ENCODE data around the gene LSM14A. TPM values are rescaled to one million over a fixed set of nuclear protein-coding genes. Genes with fewer than 3 reads are reported as not detected.
"Not testable (repeated sequence)": the region's sequence is repeated elsewhere in the genome, so short reads cannot be mapped to it uniquely, and the experiment has no call there.

LSM14A gene
- total RNA-seq, 1 donor = 191 TPM

DNA sequence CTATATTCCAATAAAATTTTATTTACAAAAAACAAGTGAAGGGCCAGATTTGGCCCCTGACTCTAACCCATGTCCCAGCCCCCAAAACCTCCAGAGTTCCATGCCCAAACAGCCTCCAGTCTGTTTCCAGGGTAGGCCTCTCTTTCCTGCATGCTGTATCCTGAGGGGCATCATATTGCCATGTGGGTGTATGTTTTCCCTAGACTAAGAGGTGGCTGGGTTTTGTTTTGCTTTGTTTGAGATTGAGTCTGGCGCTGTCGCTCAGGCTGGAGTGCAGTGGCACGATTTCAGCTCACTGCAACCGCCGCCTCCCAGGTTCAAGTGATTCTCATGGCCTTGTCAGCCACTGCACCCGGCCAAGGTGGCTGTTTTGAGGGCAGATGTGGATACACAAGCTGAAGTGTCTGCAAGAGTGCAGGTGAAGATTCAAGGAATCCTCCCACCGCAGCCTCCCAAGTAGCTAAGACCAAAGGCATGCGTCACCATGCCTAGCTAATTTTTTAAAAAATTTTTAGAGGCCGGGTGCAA lies 23.6 kb upstream of the LSM14A start:
- Histone ChIP-seq H3K27me3 (ENCODE audit: insufficient read depth, low read length) (no peaks in the 10 kb centered on the region), H3K4me3 (ENCODE audit: low read length) (no peak overlapping the region), H3K4me1 (ENCODE audit: insufficient read depth, low read length) (no peaks in the 10 kb centered on the region), H3K9me3 (ENCODE audit: low read depth, low read length) (no peaks in the 10 kb centered on the region)

DNA sequence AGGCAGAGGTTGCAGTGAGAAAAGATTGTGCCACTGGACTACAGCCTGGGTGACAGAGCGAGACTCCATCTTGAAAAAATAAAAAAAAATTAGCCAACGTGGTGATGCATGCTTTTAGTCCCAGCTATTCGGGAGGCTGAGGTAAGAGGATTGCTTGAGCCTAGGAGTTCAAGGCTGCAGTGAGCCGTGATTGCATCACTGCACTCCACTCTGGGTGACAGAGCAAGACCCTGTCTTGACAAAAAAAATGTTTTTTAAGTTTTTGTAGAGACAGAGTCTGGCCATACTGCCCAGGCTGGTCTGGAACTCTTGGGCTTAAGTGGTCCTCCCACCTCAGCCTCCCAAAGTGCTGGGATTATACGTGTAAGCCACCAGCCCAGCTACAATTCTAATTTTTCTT lies 22.4 kb upstream of the LSM14A start:
- no peaks in the 10 kb centered on the region for H3K9me3 ChIP-seq (ENCODE audit: low read depth, low read length)
- H3K4me3 ChIP-seq (ENCODE audit: low read length) = no peak overlapping the region
- no peaks in the 10 kb centered on the region for H3K27me3 ChIP-seq (ENCODE audit: insufficient read depth, low read length)
- no peaks in the 10 kb centered on the region for H3K4me1 ChIP-seq (ENCODE audit: insufficient read depth, low read length)

DNA sequence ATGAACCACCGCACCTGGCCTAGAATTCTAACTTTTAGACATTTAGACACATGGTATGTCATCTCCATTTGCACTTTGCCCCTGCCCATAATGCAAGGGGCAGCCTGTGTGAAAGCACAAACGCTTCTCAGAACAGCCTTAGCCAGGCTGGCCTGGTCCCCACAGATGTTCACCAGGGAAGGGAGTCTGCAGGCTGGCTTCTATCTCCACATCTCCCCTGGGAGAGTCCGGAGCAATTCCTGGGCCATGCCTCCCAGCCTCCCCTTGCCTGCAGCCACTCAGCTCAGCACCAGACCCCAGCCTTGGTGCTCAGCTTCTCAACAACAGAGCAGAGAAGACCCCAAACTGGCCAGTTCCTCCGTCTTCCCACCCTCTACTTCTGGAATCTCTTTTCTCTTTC lies 21.7 kb upstream of the LSM14A start:
- Histone ChIP-seq H3K4me1 (ENCODE audit: insufficient read depth, low read length) (no peaks in the 10 kb centered on the region), H3K27me3 (ENCODE audit: insufficient read depth, low read length) (no peaks in the 10 kb centered on the region), H3K4me3 (ENCODE audit: low read length) (no peak overlapping the region), H3K9me3 (ENCODE audit: low read depth, low read length) (no peaks in the 10 kb centered on the region)

DNA sequence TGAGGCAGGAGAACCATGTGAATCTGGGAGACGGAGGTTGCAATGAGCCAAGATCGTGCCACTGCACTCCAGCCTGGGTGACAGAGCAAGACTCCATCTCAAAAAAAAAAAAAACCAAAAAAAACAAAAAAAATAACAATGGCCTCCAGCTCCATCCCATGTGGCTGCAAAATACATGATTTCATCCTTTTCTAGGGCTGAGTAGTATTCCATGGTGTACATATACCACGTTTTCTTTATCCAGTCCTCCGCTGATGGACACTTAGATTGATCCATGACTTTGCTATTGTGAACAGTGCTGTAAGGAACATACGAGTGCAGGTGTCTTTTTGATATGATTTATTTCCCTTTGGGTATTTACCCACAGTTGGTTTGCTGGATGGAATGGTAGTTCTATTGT lies 20.9 kb upstream of the LSM14A start:
- Histone ChIP-seq H3K27me3 (ENCODE audit: insufficient read depth, low read length) (no peaks in the 10 kb centered on the region), H3K4me1 (ENCODE audit: insufficient read depth, low read length) (no peaks in the 10 kb centered on the region), H3K9me3 (ENCODE audit: low read depth, low read length) (no peaks in the 10 kb centered on the region), H3K4me3 (ENCODE audit: low read length) (no peak overlapping the region)

DNA sequence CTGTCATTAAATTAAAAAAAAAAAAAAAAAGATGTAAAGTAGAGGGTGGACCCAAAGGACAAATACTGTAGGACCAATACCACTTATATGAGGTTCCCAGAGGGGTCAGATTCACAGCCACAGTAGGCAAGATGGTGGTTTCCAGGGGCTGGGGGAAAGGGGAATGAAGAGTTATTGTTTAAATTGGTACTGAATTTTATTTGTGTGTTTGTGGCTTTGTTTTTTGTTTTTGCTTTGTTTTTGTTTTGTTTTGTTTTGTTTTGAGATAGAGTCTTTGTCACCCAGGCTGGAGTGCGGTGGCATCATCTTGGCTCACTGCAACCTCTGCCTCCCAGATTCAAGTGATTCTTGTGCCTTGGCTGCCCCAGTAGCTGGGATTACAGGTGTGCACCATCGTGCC lies 17.9 kb upstream of the LSM14A start:
- Histone ChIP-seq H3K4me3 (ENCODE audit: low read length) (no peak overlapping the region), H3K27me3 (ENCODE audit: insufficient read depth, low read length) (no peaks in the 10 kb centered on the region), H3K4me1 (ENCODE audit: insufficient read depth, low read length) (no peaks in the 10 kb centered on the region), H3K9me3 (ENCODE audit: low read depth, low read length) (no peaks in the 10 kb centered on the region)

DNA sequence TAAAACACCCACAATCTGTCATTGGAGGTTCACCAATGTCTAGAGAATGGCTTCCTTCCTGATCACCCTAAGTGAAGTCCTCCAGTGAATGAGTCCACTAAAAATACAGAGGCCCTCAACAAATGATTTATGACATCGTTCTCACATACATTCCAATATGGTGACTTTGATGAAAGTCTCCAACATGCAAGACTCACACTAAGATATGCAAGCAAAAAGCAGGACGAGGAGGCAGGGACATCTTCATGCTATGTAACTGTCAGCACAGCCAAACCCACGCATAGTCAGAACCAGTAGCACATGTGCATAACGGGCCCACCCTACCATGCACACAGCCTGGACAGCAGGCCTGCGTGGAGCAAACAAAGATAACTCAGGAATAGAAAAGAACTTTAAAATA lies 16.6 kb upstream of the LSM14A start:
- no peaks in the 10 kb centered on the region for H3K4me1 ChIP-seq (ENCODE audit: insufficient read depth, low read length)
- no peaks in the 10 kb centered on the region for H3K9me3 ChIP-seq (ENCODE audit: low read depth, low read length)
- no peak overlapping the region for H3K4me3 ChIP-seq (ENCODE audit: low read length)
- H3K27me3 ChIP-seq (ENCODE audit: insufficient read depth, low read length) = no peaks in the 10 kb centered on the region

DNA sequence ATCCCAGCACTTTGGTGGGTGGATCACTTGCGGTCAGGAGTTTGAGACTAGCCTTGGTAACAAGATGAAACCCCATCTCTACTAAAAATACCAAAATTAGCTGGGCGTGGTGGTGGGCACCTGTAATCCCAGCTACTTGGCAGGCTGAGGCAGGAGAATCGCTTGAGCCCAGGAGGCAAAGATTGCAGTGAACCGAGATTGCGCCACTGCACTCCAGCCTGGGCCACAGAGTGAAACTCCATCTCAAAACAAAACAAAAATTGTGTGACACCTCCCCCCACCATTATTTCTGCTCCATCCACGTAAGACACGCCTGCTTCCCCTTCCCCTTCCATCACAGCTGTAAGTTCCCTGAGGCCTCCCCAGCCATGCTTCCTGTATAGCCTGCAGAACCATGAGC lies 13.3 kb upstream of the LSM14A start:
- H3K9me3 ChIP-seq (ENCODE audit: low read depth, low read length); H3K27me3 ChIP-seq (ENCODE audit: insufficient read depth, low read length); H3K4me3 ChIP-seq (ENCODE audit: low read length); H3K4me1 ChIP-seq (ENCODE audit: insufficient read depth, low read length): not testable (repeated sequence)

DNA sequence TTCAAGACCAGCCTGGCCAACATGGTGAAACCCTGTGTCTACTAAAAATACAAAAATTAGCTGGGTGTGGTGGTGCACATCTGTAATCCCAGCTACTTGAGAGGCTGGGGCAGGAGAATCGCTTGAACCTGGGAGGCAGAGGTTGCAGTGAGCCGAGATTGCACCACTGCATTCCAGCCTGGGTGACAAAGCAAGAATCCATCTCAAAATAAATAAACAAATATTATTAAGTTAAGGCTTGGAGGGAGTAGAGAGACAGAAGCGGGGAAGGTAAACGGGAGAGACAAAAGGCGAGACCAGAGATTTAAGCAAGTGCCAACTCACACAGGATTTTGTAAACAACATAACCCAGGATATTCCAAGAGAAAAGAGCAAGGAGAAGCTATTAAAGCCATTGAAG lies 12.8 kb upstream of the LSM14A start:
- H3K9me3 ChIP-seq (ENCODE audit: low read depth, low read length) = not testable (repeated sequence)

DNA sequence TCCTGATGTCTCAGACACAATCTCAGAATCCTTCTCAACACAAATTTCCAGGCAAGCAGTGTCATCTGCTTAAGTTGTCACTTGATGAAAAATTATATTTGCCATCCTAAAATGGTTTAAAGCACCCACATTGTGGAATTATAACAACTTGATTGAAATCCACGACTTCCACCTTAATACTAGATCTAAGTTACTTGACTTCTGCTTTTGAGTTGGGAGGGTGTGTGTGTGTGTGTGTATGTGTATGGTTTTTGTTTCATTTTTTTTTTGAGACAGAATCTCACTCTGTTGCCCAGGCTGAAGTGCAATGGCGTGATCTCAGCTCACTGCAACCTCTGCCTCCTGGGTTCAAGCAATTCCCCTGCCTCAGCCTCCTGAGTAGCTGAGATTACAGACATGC lies 10.4 kb upstream of the LSM14A start:
- not testable (repeated sequence) for H3K4me1 ChIP-seq (ENCODE audit: insufficient read depth, low read length); H3K27me3 ChIP-seq (ENCODE audit: insufficient read depth, low read length)

More for the DNA sequence above, 12.8 kb upstream of the LSM14A start:
- not testable (repeated sequence) for H3K27me3 ChIP-seq (ENCODE audit: insufficient read depth, low read length); H3K4me3 ChIP-seq (ENCODE audit: low read length); H3K4me1 ChIP-seq (ENCODE audit: insufficient read depth, low read length)

DNA sequence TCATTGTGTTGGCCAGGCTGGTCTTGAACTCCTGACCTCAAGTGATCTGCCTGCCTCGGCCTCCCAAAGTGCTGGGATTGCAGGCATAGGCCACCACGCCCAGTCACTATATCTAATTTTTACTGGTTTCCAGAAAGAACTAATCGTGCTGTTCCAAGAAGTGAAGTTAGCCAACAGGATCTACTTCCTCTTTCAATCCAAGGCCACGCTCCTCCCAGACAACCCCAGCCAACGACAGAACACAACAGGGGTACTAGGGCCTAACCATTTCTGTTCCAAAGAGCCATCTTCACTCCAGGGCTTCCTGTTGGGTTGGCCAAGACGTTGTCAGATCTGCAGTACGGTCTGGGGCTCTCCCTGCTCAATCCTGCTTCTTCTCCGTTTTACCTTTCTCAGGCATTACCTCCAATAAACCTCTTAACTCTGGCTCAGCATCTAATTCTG lies 7.0 kb upstream of the LSM14A start:
- Histone ChIP-seq H3K9me3 (ENCODE audit: low read depth, low read length) (no peaks in the 10 kb centered on the region), H3K27me3 (ENCODE audit: insufficient read depth, low read length) (no peaks in the 10 kb centered on the region), H3K4me3 (ENCODE audit: low read length) (no peak overlapping the region), H3K4me1 (ENCODE audit: insufficient read depth, low read length) (no peaks in the 10 kb centered on the region)

More for the DNA sequence above, 10.4 kb upstream of the LSM14A start:
- H3K9me3 ChIP-seq (ENCODE audit: low read depth, low read length); H3K4me3 ChIP-seq (ENCODE audit: low read length): not testable (repeated sequence)

DNA sequence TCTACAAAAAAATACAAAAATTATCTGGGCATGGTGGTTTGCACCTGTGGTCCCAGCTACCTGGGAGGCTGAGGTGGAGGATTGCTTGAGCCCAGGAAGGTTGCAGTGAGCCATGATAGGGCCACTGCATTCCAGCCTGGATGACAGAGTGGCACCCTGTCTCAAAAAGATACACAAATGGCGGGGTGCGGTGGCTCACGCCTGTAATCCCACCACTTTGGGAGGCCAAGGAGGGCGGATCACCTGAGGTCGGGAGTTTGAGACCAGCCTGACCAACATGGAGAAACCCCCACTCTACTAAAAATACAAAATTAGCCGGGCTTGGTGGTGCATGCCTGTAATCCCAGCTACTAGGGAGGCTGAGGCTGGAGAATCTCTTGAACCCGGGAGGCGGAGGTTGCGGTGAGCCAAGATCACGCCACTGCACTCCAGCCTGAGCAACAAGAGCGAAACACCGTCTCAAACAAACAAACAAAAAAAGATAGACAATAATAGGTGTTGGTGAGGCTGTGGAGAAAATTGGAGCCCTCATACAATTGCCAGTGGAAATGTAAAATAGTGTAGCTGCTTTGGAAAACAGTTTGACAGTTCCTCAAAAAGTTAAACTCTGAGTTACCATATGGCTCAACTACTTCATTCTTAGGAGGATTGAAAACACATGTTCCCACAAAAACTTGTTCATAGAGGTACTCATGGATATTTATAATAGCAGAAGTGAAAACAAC lies 2.7 kb upstream of the LSM14A start:
- not testable (repeated sequence) for H3K27me3 ChIP-seq (ENCODE audit: insufficient read depth, low read length); H3K9me3 ChIP-seq (ENCODE audit: low read depth, low read length); H3K4me3 ChIP-seq (ENCODE audit: low read length)
- H3K4me1 ChIP-seq (ENCODE audit: insufficient read depth, low read length) = peaks cover 25% of the 10 kb centered on the region

DNA sequence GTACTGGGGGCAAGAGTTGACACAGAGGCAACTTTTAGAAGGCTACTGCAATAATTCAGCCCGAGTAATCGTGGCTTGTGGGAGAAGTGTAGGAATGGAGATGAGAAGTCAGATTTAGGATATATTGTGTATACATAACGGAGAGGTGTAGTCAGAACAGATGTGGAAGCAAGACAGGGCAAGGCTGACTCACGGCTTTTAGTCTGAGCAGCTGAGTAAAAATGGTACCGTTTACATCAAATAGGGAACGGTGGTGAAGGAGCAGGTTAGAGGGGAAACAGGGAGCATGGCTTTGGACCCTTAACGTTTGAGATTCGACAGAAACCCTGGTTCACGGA lies 796 bp upstream of the LSM14A start:
- peaks cover 36% of the 10 kb centered on the region for H3K4me1 ChIP-seq (ENCODE audit: insufficient read depth, low read length)
- no peaks in the 10 kb centered on the region for H3K27me3 ChIP-seq (ENCODE audit: insufficient read depth, low read length)
- no peaks in the 10 kb centered on the region for H3K9me3 ChIP-seq (ENCODE audit: low read depth, low read length)
- peak overlapping the region; percentile 74 for H3K4me3 ChIP-seq (ENCODE audit: low read length)

DNA sequence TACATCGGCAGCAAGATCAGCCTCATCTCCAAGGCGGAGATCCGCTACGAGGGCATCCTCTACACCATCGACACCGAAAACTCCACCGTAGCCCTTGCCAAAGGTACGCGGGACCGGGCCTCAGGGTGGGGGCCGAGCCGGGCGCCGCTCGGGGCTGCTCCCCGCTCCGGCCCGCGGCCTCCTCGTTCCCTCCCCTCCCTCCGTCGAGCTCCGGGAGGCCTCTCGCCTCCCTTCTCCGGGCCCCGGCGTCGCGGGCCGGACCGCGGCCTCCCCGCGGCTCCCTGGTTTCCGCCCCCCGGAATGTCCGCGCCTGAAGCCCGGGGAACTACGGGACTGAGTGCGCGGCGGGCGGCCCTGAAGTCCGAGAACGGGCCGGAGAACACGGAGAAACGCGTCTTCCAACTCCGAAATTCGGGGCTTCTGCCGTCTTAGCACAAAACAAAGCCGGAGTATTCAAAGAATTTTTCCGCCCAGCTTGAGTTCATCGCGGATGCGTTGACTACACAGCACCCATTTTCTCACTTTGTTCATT lies 423 bp downstream of the LSM14A start:
- no peaks in the 10 kb centered on the region for H3K9me3 ChIP-seq (ENCODE audit: low read depth, low read length)
- peak overlapping the region; percentile 74 for H3K4me3 ChIP-seq (ENCODE audit: low read length)
- H3K27me3 ChIP-seq (ENCODE audit: insufficient read depth, low read length) = no peaks in the 10 kb centered on the region
- peaks cover 40% of the 10 kb centered on the region for H3K4me1 ChIP-seq (ENCODE audit: insufficient read depth, low read length)

DNA sequence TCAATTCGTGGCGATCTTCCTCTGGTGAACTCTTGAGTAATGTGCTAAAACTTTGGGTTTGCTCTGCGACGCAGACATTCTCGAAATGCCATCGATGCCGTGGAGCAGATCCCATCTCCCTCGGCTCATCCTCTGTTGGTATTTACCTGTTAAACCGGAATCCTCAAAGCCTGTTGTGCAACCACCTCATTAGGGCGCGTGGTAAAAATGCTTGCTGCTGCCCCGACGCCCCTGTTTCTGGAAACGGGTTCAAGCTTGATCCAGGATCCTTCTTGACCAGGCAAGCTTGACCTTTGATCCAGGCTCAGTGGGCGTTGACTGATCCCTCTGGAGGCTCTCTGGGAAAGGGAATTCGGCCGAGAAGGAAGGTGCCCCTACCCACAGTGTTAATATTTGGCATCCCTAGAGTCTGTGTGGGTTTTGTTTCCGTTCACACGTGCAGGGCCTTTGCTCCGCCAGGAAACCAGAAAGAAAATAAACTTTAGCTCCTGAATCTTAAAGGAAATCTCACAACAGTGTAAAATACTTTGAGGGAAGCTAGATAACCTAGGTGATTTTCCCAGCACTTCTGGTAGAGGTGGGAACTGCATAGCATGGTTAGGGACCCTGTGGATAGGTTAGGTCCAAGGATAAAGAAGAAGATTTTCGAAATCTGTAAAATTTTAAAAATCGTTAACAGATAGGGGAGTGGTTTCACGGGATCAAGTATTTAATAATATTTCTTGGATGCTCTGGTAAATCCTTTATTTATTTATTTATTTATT lies 1.1 kb downstream of the LSM14A start:
- peak overlapping the region; percentile 74 for H3K4me3 ChIP-seq (ENCODE audit: low read length)
- H3K4me1 ChIP-seq (ENCODE audit: insufficient read depth, low read length) = peaks cover 47% of the 10 kb centered on the region
- no peaks in the 10 kb centered on the region for H3K9me3 ChIP-seq (ENCODE audit: low read depth, low read length)
- no peaks in the 10 kb centered on the region for H3K27me3 ChIP-seq (ENCODE audit: insufficient read depth, low read length)

DNA sequence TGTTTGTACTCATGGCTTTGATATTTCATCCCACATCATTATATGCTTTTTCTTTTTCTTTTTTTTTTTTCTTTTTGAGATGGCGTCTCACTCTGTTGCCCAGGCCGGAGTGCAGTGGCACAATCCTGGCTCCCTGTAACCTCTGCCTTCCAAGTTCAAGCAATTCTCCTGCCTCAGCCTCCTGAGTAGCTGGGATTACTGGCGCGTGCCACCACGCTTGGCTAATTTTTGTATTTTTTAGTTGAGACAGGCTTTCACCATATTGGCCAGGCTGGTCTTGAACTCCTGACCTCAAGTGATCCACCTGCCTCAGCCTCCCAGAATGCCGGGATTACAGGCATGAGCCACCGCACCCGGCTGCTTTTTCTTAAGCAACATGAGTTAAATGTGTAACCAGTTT lies 2.9 kb downstream of the LSM14A start:
- H3K4me1 ChIP-seq (ENCODE audit: insufficient read depth, low read length) = peaks cover 52% of the 10 kb centered on the region
- not testable (repeated sequence) for H3K27me3 ChIP-seq (ENCODE audit: insufficient read depth, low read length); H3K4me3 ChIP-seq (ENCODE audit: low read length); H3K9me3 ChIP-seq (ENCODE audit: low read depth, low read length)
